Spleen (tissue), 7 donors: ENCODE data around the gene DMAP1.

Experiments
- POLR2A ChIP-seq, 3 donors: fragments of 450-650 bp; IDR thresholded peaks; one replicate each; pipeline ENCODE4 v1.5.1; 2017; ENCODE audit warnings: antibody characterized with exemption in 3 of 3, mild to moderate bottlenecking in 1 of 3
- POLR2AphosphoS5 ChIP-seq, 3 donors: sonication (generic); formaldehyde crosslinking; IDR thresholded peaks; one replicate each; pipeline ENCODE4 v1.5.1; 2017; ENCODE audit warnings: antibody characterized with exemption in 3 of 3
- TF ChIP-seq, protein P1 (sequence below), 11 experiments: fragments of 200-600 bp in 7 of 11; fragments of 450-650 bp in 4 of 11; sonication (generic) in 4 of 11; IDR thresholded peaks in 8 of 11; conservative IDR thresholded peaks in 3 of 11; 1 replicate in 7 of 11; 2 replicates in 4 of 11; pipeline versions ENCODE4 v1.4.0 to v1.8.0; 2016 to 2021; ENCODE audit warnings: antibody characterized with exemption in 11 of 11, inconsistent platforms in 4 of 11, mild to moderate bottlenecking in 1 of 11
- donor health status: DM: no; HTN: no; CAD: no; lungs with moderate emphysema.
- donor health status: DM: no; HTN: no; CAD: no.
- donor health status: DM: no; HTN: no; CAD: no.

DNA sequence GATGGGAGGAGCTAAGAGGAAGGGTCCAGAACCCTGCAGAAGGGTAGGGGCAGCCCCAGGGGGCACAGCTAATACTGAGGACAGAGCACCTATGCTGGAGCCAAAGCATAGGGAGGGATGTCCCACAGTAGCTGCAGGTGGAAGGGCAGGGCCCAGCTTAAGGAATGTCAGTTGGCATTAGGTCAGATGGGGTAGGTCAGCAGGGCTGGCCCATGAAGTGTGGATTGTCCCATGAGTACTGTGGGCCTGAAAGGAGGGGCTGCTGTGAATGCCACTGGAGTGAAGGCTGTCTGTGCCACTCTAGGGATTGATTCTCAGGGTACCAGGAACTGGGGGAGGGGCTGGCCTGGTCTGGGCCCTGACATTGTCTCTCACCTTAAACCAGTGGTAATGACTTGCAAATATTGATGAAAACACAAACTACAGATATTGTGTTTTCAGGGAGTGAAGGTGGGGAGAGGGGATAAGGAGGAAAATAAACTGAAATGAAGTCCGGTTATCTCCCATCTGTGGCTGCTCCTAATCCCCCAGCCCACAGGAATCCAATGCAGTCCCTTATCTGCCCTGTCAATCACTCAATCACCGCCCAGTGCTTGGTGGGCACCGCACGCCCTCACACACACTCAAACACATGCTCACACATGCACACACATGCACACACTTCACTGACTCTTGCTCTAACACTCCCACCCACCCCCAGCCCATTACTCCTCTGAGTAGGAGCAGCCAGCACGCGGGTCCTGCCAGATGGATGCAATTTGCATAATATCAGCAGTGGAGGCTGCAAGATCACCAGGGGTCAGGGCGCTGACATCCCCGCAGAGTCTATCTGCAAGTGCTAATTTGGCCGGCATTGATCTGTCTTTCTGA is 27.8 kb downstream of the DMAP1 start:
- TF ChIP-seq, protein P1, sequence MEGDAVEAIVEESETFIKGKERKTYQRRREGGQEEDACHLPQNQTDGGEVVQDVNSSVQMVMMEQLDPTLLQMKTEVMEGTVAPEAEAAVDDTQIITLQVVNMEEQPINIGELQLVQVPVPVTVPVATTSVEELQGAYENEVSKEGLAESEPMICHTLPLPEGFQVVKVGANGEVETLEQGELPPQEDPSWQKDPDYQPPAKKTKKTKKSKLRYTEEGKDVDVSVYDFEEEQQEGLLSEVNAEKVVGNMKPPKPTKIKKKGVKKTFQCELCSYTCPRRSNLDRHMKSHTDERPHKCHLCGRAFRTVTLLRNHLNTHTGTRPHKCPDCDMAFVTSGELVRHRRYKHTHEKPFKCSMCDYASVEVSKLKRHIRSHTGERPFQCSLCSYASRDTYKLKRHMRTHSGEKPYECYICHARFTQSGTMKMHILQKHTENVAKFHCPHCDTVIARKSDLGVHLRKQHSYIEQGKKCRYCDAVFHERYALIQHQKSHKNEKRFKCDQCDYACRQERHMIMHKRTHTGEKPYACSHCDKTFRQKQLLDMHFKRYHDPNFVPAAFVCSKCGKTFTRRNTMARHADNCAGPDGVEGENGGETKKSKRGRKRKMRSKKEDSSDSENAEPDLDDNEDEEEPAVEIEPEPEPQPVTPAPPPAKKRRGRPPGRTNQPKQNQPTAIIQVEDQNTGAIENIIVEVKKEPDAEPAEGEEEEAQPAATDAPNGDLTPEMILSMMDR (IDR thresholded peaks at IDR 0.05 in 8 of 11, conservative IDR thresholded peaks at IDR 0.05 in 3 of 11) = no peak
- TF ChIP-seq POLR2AphosphoS5 (IDR thresholded peaks at IDR 0.05) (no peak), POLR2A (IDR thresholded peaks at IDR 0.05) (no peak)
